IMR-90 (cell line): ENCODE measurements around the gene NUP62CL. TPM values are rescaled to one million over a fixed set of nuclear protein-coding genes. Genes with fewer than 3 reads are reported as not detected.
A peak's percentile ranks its signal among the peaks of the same experiment; 100 is the strongest.

Source experiments
- ATAC-seq: fragments of 200-7000 bp; cut with Tn5 transposase; 2 replicates; pipeline ENCODE4 v1.9.1; 2020; ENCODE audit warnings: low read depth, mild to moderate bottlenecking, moderate library complexity
- BruUV-seq: library from RNA; stranded (reverse); fragments of 400-500 nt; replicated peaks from 2 replicates; lab custom pipeline; 2021; lab: Mats Ljungman, UMichigan
- CTCF ChIA-PET: fragments of 300-600 bp; formaldehyde crosslinking; extraction: SDS; loops from one replicate; lab custom pipeline; 2021; ENCODE audit warnings: antibody characterized with exemption; lab: Yijun Ruan, JAX
- POLR2A ChIA-PET: fragments of 300-600 bp; sonication (Branson Sonifier 250); formaldehyde crosslinking; loops from one replicate; lab custom pipeline; 2022; ENCODE audit warnings: antibody characterized with exemption; ENCODE audit not compliant: unreplicated experiment; lab: Charles Lee
- DNase-seq: peaks from one replicate; pipeline ENCODE4 v3.0.0; 2013
- H2AFZ ChIP-seq: replicated peaks from 2 replicates; pipeline ENCODE3; 2013; ENCODE audit warnings: low read length, mild to moderate bottlenecking; ENCODE audit not compliant: poor library complexity
- H2AK5ac ChIP-seq: 2 replicates; pipeline ENCODE4 v1.6.1; 2013; ENCODE audit warnings: low read depth, low read length, inconsistent platforms
- H2AK9ac ChIP-seq: replicated peaks from 2 replicates; pipeline ENCODE3; 2013; ENCODE audit warnings: mild to moderate bottlenecking, low read depth, low read length, moderate library complexity; ENCODE audit not compliant: poor library complexity
- H2BK120ac ChIP-seq: 2 replicates; pipeline ENCODE4 v1.6.1; 2013; ENCODE audit warnings: low read depth, low read length, inconsistent platforms
- H2BK15ac ChIP-seq: 3 replicates; pipeline ENCODE4 v1.6.1; 2013; ENCODE audit warnings: low read depth, low read length, inconsistent platforms
- H2BK20ac ChIP-seq: 2 replicates; pipeline ENCODE4 v1.6.1; 2013; ENCODE audit warnings: low read depth, mild to moderate bottlenecking, inconsistent platforms, low read length, moderate library complexity
- H2BK5ac ChIP-seq: 2 replicates; pipeline ENCODE4 v1.6.1; 2013; ENCODE audit warnings: mild to moderate bottlenecking, low read depth, low read length, inconsistent platforms; ENCODE audit not compliant: poor library complexity, severe bottlenecking
- H3K14ac ChIP-seq: replicated peaks from 2 replicates; pipeline ENCODE4 v1.6.1; 2013; ENCODE audit warnings: low read depth, low read length, inconsistent platforms
- H3K18ac ChIP-seq: 2 replicates; pipeline ENCODE4 v1.6.1; 2013; ENCODE audit warnings: low read depth, low read length, control low read depth
- H3K23ac ChIP-seq: 2 replicates; pipeline ENCODE4 v1.6.1; 2013; ENCODE audit warnings: low read depth, low read length, inconsistent platforms
- H3K27ac ChIP-seq: 2 replicates; pipeline ENCODE4 v1.5.1; 2013; ENCODE audit warnings: mild to moderate bottlenecking, control low read depth, low read length; ENCODE audit not compliant: insufficient read depth
- H3K27me3 ChIP-seq: 2 replicates; pipeline ENCODE4 v1.6.1; 2013; ENCODE audit warnings: low read length; ENCODE audit not compliant: control insufficient read depth, insufficient read depth
- H3K36me3 ChIP-seq: 2 replicates; pipeline ENCODE4 v1.6.1; 2013; ENCODE audit warnings: low read length, mixed read lengths; ENCODE audit not compliant: control insufficient read depth, insufficient read depth
- H3K4ac ChIP-seq: 2 replicates; pipeline ENCODE4 v1.6.1; 2013; ENCODE audit warnings: low read depth, low read length, inconsistent platforms
- H3K4me1 ChIP-seq: 2 replicates; pipeline ENCODE4 v1.6.1; 2013; ENCODE audit warnings: low read length, mixed read lengths; ENCODE audit not compliant: control insufficient read depth, insufficient read depth
- H3K4me2 ChIP-seq: 2 replicates; pipeline ENCODE4 v1.6.1; 2013; ENCODE audit warnings: low read depth, mild to moderate bottlenecking, control low read depth, low read length, moderate library complexity
- H3K4me3 ChIP-seq: 2 replicates; pipeline ENCODE4 v1.5.1; 2013; ENCODE audit warnings: low read depth, mild to moderate bottlenecking, control low read depth, low read length, moderate library complexity; ENCODE audit not compliant: insufficient read depth
- H3K56ac ChIP-seq: 2 replicates; pipeline ENCODE4 v1.6.1; 2013; ENCODE audit warnings: low read length, inconsistent platforms; ENCODE audit not compliant: insufficient read depth; ENCODE audit errors: extremely low read depth
- H3K79me1 ChIP-seq, 2 experiments: 2 replicates each; pipeline ENCODE4 v1.6.1; 2013; ENCODE audit warnings: low read length in 2 of 2, inconsistent platforms in 1 of 2, low read depth in 1 of 2
- H3K9ac ChIP-seq: 2 replicates; pipeline ENCODE4 v1.6.1; 2013; ENCODE audit warnings: low read depth, low read length, control low read depth
- H3K9me1 ChIP-seq: 2 replicates; pipeline ENCODE4 v1.6.1; 2013; ENCODE audit warnings: low read length, inconsistent platforms; ENCODE audit not compliant: insufficient read depth
- H3K9me3 ChIP-seq: 2 replicates; pipeline ENCODE4 v1.6.1; 2013; ENCODE audit warnings: low read length; ENCODE audit not compliant: control insufficient read depth, insufficient read depth
- H4K20me1 ChIP-seq: 2 replicates; pipeline ENCODE4 v1.6.1; 2013; ENCODE audit warnings: low read length, inconsistent platforms; ENCODE audit not compliant: insufficient read depth
- H4K5ac ChIP-seq: 2 replicates; pipeline ENCODE4 v1.6.1; 2013; ENCODE audit warnings: mild to moderate bottlenecking, low read depth, low read length, control low read depth
- H4K8ac ChIP-seq, 2 experiments: 2 replicates each; pipeline ENCODE4 v1.6.1; 2013; ENCODE audit warnings: low read depth in 2 of 2, low read length in 2 of 2, control low read depth in 1 of 2, inconsistent platforms in 1 of 2
- H4K91ac ChIP-seq: 2 replicates; pipeline ENCODE4 v1.6.1; 2013; ENCODE audit warnings: low read depth, low read length, inconsistent platforms; ENCODE audit not compliant: insufficient read depth
- MAFK ChIP-seq: IDR thresholded peaks from 2 replicates; pipeline ENCODE4 v1.6.1; 2012; ENCODE audit warnings: low read depth, low read length, improper control_type of control experiment
- SMC3 ChIP-seq: fragments of 150-350 bp; IDR thresholded peaks from 2 replicates; pipeline ENCODE4 v1.6.1; 2016; ENCODE audit warnings: low read depth, mild to moderate bottlenecking, antibody characterized with exemption, low read length, moderate library complexity
- WGBS, 2 experiments: methylation state at CpG; one replicate each; pipeline versions ENCODE4 v1.1.5 to v1.1.7; 2013; ENCODE audit warnings: missing lambda C conversion rate in 2 of 2; ENCODE audit not compliant: insufficient read length in 1 of 2; ENCODE audit errors: extremely low coverage in 2 of 2; 5-methylcytosine and 5-hydroxymethylcytosine counted together
- dilution Hi-C: fragments of 300-500 bp; cut with HindIII; formaldehyde crosslinking; loops from one replicate; pipeline ENCODE4 v1.14.3; 2018; ENCODE audit warnings: low sequenced_read_pairs; ENCODE audit not compliant: unreplicated experiment
- in situ Hi-C: fragments of 300-500 bp; cut with MboI; formaldehyde crosslinking; loops from 3 replicates; pipeline ENCODE4 v1.14.3; 2019; ENCODE audit warnings: low sequenced_read_pairs, inconsistent platforms, mixed read lengths
- intact Hi-C: fragments of 100-400 bp; cut with micrococcal nuclease; formaldehyde crosslinking; loops from 2 replicates; pipeline ENCODE4 v1.10.0; 2022
- polyA plus RNA-seq, 3 experiments: library from polyadenylated mRNA; depleted of rRNA; stranded (reverse); fragments of >200 nt; gene quantifications; 2 replicates each; pipeline ENCODE4 v1.2.3, GENCODE V29; 2012; ENCODE audit warnings: low replicate concordance in 1 of 3
- total RNA-seq: library from RNA; depleted of rRNA; stranded (reverse); fragments of >200 nt; gene quantifications from 2 replicates; pipeline ENCODE4 v1.2.3, GENCODE V29; 2012

The NUP62CL gene
- total and polyA plus RNA-seq, 2 of the 4 experiments (the other 2 are of a cell fraction): not detected

DNA sequence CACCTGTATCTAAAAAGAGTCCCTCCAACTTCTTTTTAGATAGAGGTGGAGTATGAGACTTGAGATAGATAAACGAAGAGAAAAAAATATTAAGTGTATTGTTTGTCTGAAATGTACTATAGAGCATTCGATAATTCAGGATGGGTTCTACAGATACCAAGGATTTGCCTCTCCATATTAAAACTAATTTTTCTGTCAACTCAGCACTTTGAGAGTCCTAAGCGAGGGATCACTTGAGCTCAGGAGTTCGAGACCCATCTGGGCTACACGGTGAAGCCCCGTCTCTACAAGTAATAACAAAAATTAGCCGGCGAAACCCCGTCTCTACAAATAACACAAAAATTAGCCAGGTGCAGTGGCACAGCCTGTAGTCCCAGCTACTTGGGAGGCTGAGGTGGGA lies 1.7 kb upstream of the NUP62CL start:
- TF ChIP-seq SMC3 (no peak), MAFK (peak; percentile 96)
- peaks cover 2% of the 10 kb centered on the region for H3K27me3 ChIP-seq
- H3K18ac ChIP-seq: no peak overlapping the region
- no peak overlapping the region for H3K14ac ChIP-seq
- no peaks in the 10 kb centered on the region for H3K9me1 ChIP-seq
- no peak overlapping the region for H2BK15ac ChIP-seq
- H3K23ac ChIP-seq: no peak overlapping the region
- dilution Hi-C loops: no loop called here
- no peaks in the 10 kb centered on the region for H3K9me3 ChIP-seq
- intact Hi-C loops: no loop called here
- ChIA-PET POLR2A (no interaction called here), CTCF (no interaction called here)
- H3K9ac ChIP-seq: no peak overlapping the region
- H3K4me3 ChIP-seq: no peak overlapping the region
- no peaks in the 10 kb centered on the region for H4K20me1 ChIP-seq
- H2BK5ac ChIP-seq: no peak overlapping the region
- no peak overlapping the region for H2BK120ac ChIP-seq
- H3K56ac ChIP-seq: no peak overlapping the region
- no peak overlapping the region for H2AK9ac ChIP-seq
- no CpG with 5 or more reads among the region's 9 CpGs for WGBS, 2 experiments
- no peak overlapping the region for H3K27ac ChIP-seq
- no peak overlapping the region for H3K4ac ChIP-seq
- no peak overlapping the region for H2AFZ ChIP-seq
- no peak overlapping the region for H2AK5ac ChIP-seq
- H4K91ac ChIP-seq: no peak overlapping the region
- no peaks in the 10 kb centered on the region for H3K36me3 ChIP-seq
- H4K8ac ChIP-seq: no peak overlapping the region
- H3K4me2 ChIP-seq: no peak overlapping the region
- DNase-seq (no peak), ATAC-seq (no peak)
- in situ Hi-C loops: no loop called here
- no peaks in the 10 kb centered on the region for H3K79me1 ChIP-seq
- no peaks in the 10 kb centered on the region for H3K4me1 ChIP-seq
- no TSS peak for BruUV-seq
- no peak overlapping the region for H2BK20ac ChIP-seq
- no peak overlapping the region for H4K5ac ChIP-seq
